Keratinocyte (primary cell): ENCODE measurements around the gene KIAA1958. TPM values are rescaled to one million over a fixed set of nuclear protein-coding genes. Genes with fewer than 3 reads are reported as not detected.

ENCODE experiments used
- DNase-seq: peaks from one replicate; pipeline ENCODE4 v3.0.0-alpha.2; 2011; ENCODE audit warnings: low read depth, missing footprints, low spot score
- FAIRE-seq: peaks from 2 replicates; lab custom pipeline; 2011; peaks lifted over from hg19 to GRCh38; lab: Jason Lieb, UNC
- H2AFZ ChIP-seq: 2 replicates; pipeline ENCODE4 v1.6.0; 2012; ENCODE audit warnings: low read length, control low read depth, inconsistent platforms; ENCODE audit not compliant: control insufficient read depth
- H3K27ac ChIP-seq: 2 replicates; pipeline ENCODE4 v1.5.1; 2011; ENCODE audit warnings: low read length; ENCODE audit not compliant: control insufficient read depth, insufficient read depth
- H3K27me3 ChIP-seq: 3 replicates; pipeline ENCODE4 v1.6.0; 2011; ENCODE audit warnings: low read length; ENCODE audit not compliant: control insufficient read depth, insufficient read depth; ENCODE audit errors: extremely low read depth
- H3K36me3 ChIP-seq, 2 experiments: 2 replicates in 1 of 2; 3 replicates in 1 of 2; pipeline ENCODE4 v1.5.1; 2011; ENCODE audit warnings: low read length in 2 of 2, mild to moderate bottlenecking in 1 of 2; ENCODE audit not compliant: control insufficient read depth in 2 of 2, insufficient read depth in 2 of 2; ENCODE audit errors: extremely low read depth in 1 of 2
- H3K4me1 ChIP-seq: 3 replicates; pipeline ENCODE4 v1.5.1; 2011; ENCODE audit warnings: low read length; ENCODE audit not compliant: control insufficient read depth, insufficient read depth; ENCODE audit errors: extremely low read depth
- H3K4me2 ChIP-seq: 3 replicates; pipeline ENCODE4 v1.6.0; 2011; ENCODE audit warnings: low read depth, low read length; ENCODE audit not compliant: control insufficient read depth, insufficient read depth; ENCODE audit errors: extremely low read depth
- H3K4me3 ChIP-seq, 3 experiments: fragments of 200-600 bp in 1 of 3; sonication (generic) in 1 of 3; 2 replicates in 2 of 3; 3 replicates in 1 of 3; pipeline ENCODE4 v1.5.1; 2011 to 2016; ENCODE audit warnings: low read length in 3 of 3, mild to moderate bottlenecking in 3 of 3, control low read depth in 2 of 3, inconsistent platforms in 1 of 3, low read depth in 1 of 3, mixed read lengths in 1 of 3, mixed run types in 1 of 3, moderate library complexity in 1 of 3; ENCODE audit not compliant: control insufficient read depth in 2 of 3, insufficient read depth in 2 of 3; ENCODE audit errors: extremely low read depth in 1 of 3
- H3K79me2 ChIP-seq: 2 replicates; pipeline ENCODE4 v1.6.0; 2012; ENCODE audit warnings: low read length; ENCODE audit not compliant: control insufficient read depth, insufficient read depth
- H3K9ac ChIP-seq: 3 replicates; pipeline ENCODE4 v1.6.0; 2011; ENCODE audit warnings: low read length; ENCODE audit not compliant: control insufficient read depth, insufficient read depth; ENCODE audit errors: extremely low read depth
- H3K9me1 ChIP-seq: 3 replicates; pipeline ENCODE4 v1.6.0; 2011; ENCODE audit warnings: low read length; ENCODE audit not compliant: control insufficient read depth, insufficient read depth; ENCODE audit errors: extremely low read depth
- H3K9me3 ChIP-seq: 2 replicates; pipeline ENCODE4 v1.5.1; 2012; ENCODE audit warnings: low read depth, low read length; ENCODE audit not compliant: control insufficient read depth
- H4K20me1 ChIP-seq: 3 replicates; pipeline ENCODE4 v1.6.0; 2011; ENCODE audit warnings: low read length; ENCODE audit not compliant: control insufficient read depth, insufficient read depth; ENCODE audit errors: extremely low read depth
- EZH2 ChIP-seq: IDR thresholded peaks from one replicate; pipeline ENCODE4 v1.6.1; 2012; ENCODE audit warnings: inconsistent platforms, mild to moderate bottlenecking, low read length, moderate library complexity
- dilution Hi-C: fragments of 300-500 bp; cut with MboI; formaldehyde crosslinking; loops from one replicate; pipeline ENCODE4 v1.7.0; 2020; ENCODE audit warnings: low sequenced_read_pairs; ENCODE audit not compliant: extremely low pct_ligation_motif_present
- polyA plus RNA-seq, 5 experiments: library from polyadenylated mRNA; depleted of rRNA in 3 of 5; stranded (reverse) in 3 of 5; stranded (forward) in 1 of 5; unstranded in 1 of 5; fragments of >200 nt; gene quantifications; 1 replicate in 1 of 5; 2 replicates in 3 of 5; 3 replicates in 1 of 5; pipeline versions ENCODE4 v1.2.1 to v1.2.3, GENCODE V29; 2011 to 2012; ENCODE audit warnings: missing spikeins in 2 of 5, low read depth in 1 of 5, low replicate concordance in 1 of 5
- TF ChIP-seq, protein P1 (sequence below), 3 experiments: IDR thresholded peaks in 1 of 3; conservative IDR thresholded peaks in 1 of 3; optimal IDR thresholded peaks in 1 of 3; 2 replicates in 2 of 3; 3 replicates in 1 of 3; pipeline versions ENCODE3 to v1.5.1; 2011; ENCODE audit warnings: low read length in 3 of 3, mild to moderate bottlenecking in 3 of 3, moderate library complexity in 2 of 3, control low read depth in 1 of 3, inconsistent platforms in 1 of 3; ENCODE audit not compliant: insufficient read depth in 2 of 3; ENCODE audit errors: extremely low read depth in 1 of 3

Gene KIAA1958
- polyA plus RNA-seq, 1 donor (not counting 4 experiments of a cell fraction or from before 2014, with no cell fraction given): 0.84 TPM

DNA sequence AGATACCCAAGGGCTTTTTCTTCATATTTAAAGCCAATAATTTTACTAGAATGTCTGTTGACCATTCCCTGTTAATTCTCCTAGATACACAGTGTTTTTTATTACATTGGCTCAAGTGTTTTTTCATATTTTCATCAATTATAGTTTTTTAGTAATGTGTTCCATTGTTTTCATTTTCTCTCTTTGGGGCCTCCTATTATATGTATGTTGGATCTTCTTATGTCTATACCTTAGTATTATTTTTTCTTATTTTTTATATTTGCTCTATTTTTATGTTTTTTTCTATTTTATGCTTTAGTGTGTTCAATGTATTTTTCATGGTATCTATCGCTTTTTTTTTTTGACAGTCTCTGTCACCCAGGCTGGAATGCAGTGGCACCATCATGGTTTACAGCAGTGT, 7.5 kb downstream of the KIAA1958 start:
- DNase-seq (no peak), FAIRE-seq (no peak)
- Histone ChIP-seq H3K79me2 (no peaks in the 10 kb centered on the region), H2AFZ (no peak overlapping the region), H3K36me3 (no peaks in the 10 kb centered on the region), H3K4me3 (no peak overlapping the region), H3K27ac (no peak overlapping the region), H3K27me3 (no peaks in the 10 kb centered on the region), H3K9me3 (peaks cover 2% of the 10 kb centered on the region), H4K20me1 (no peaks in the 10 kb centered on the region), H3K9ac (no peak overlapping the region), H3K4me2 (no peak overlapping the region), H3K9me1 (no peaks in the 10 kb centered on the region), H3K4me1 (no peaks in the 10 kb centered on the region)
- dilution Hi-C loops: no loop called here
- no peak for TF ChIP-seq EZH2
- TF ChIP-seq, protein P1, sequence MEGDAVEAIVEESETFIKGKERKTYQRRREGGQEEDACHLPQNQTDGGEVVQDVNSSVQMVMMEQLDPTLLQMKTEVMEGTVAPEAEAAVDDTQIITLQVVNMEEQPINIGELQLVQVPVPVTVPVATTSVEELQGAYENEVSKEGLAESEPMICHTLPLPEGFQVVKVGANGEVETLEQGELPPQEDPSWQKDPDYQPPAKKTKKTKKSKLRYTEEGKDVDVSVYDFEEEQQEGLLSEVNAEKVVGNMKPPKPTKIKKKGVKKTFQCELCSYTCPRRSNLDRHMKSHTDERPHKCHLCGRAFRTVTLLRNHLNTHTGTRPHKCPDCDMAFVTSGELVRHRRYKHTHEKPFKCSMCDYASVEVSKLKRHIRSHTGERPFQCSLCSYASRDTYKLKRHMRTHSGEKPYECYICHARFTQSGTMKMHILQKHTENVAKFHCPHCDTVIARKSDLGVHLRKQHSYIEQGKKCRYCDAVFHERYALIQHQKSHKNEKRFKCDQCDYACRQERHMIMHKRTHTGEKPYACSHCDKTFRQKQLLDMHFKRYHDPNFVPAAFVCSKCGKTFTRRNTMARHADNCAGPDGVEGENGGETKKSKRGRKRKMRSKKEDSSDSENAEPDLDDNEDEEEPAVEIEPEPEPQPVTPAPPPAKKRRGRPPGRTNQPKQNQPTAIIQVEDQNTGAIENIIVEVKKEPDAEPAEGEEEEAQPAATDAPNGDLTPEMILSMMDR (optimal IDR thresholded peaks at IDR 0.05 in 1 of 3, IDR thresholded peaks at IDR 0.05 in 1 of 3, conservative IDR thresholded peaks at IDR 0.05 in 1 of 3; ENCODE audit: extremely low read depth in 1 of 3, insufficient read depth in 2 of 3, low read length in 3 of 3): no peak

DNA sequence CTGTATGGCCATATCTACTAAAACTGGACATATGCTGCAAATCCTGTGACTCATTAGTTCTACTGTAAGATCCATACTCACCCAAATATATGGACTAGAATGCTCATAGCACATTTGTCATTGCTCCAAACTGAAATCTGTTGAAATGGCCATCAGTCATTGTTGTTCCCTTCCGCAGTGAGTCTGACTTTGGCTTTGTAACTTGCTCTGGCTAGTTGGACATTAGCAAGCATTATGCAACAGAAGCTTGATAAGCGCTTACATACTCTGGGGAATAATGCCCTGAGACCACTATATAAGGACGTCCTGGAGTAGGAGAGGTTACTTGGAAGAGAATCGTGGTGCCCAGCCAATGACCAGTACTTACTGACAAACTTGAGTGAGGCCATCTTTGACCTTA, 9.0 kb downstream of the KIAA1958 start:
- dilution Hi-C loops: no loop called here
- no peaks in the 10 kb centered on the region for H4K20me1 ChIP-seq
- DNase-seq: no peak
- H3K4me2 ChIP-seq: no peak overlapping the region
- no peak overlapping the region for H3K27ac ChIP-seq
- TF ChIP-seq, protein P1 (optimal IDR thresholded peaks at IDR 0.05 in 1 of 3, IDR thresholded peaks at IDR 0.05 in 1 of 3, conservative IDR thresholded peaks at IDR 0.05 in 1 of 3; ENCODE audit: extremely low read depth in 1 of 3, insufficient read depth in 2 of 3, low read length in 3 of 3): no peak
- no peak for TF ChIP-seq EZH2
- FAIRE-seq: no peak
- no peaks in the 10 kb centered on the region for H3K27me3 ChIP-seq
- no peaks in the 10 kb centered on the region for H3K4me1 ChIP-seq
- H3K79me2 ChIP-seq: no peaks in the 10 kb centered on the region
- H3K9me3 ChIP-seq: peaks cover 2% of the 10 kb centered on the region
- H3K9ac ChIP-seq: no peak overlapping the region
- H2AFZ ChIP-seq: no peak overlapping the region
- no peaks in the 10 kb centered on the region for H3K36me3 ChIP-seq
- no peaks in the 10 kb centered on the region for H3K9me1 ChIP-seq
- H3K4me3 ChIP-seq: no peak overlapping the region
